ENCODE measurements around the gene LRRC37A2. TPM values are rescaled to one million over a fixed set of nuclear protein-coding genes. Genes with fewer than 3 reads are reported as not detected.
"Not testable (repeated sequence)": the region's sequence is repeated elsewhere in the genome, so short reads cannot be mapped to it uniquely, and the experiment has no call there.

Gene LRRC37A2
- polyA plus RNA-seq, 1 donor, result 26.2 TPM

DNA sequence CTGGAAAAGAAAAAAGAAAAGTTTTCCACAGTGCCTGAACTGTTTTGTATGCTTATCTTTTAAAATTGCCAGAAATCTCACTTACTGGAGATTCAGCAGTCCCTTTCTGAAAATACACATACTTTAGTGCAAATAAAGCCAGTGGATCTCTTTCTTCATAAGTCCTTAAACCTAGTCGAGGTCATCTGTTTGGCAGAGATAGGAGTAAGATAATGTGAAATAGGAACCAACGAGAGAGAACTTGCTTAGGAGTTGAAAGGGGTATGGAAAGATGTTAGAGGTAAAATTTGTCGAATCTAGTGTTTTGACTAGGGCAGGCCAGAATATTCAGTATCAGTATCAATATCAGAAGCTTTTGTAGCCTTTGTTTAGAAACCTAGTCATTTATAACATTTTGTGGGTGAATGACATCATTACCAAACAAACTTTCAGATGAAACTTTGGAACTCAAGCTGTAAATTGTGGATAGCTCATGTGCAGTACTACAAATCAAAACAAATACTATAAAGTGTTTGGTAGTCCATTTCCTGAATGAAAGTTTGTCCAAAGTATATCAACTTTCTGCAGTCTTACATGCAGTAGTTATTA lies 86.2 kb downstream of the LRRC37A2 start:
- DNase-seq, result not testable (repeated sequence)

DNA sequence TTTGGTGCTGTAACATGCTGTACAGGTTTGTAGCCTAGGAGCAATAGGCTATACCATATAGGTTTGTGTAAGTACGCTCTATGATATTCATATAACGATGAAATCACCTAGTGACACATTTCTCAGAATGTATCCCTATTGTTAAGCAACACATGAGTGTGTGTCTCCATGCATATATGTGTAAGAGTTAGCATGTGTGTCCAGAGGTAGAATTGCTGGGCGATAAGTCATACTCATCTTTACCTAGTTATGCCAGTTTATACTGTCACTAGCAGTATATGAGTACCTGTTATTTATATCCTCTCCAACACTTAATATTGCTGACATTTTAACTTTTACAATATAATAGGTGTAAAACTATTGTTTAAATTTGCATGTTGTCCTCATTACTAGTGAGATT lies 88.5 kb downstream of the LRRC37A2 start:
- DNase-seq, result not testable (repeated sequence)

- DNase-seq, result not testable (repeated sequence)
Measured at GRCh38 chr17:46603125-46603524, 90.9 kb downstream of the LRRC37A2 start.

Other genes with a start within 250 kb of the LRRC37A2 start
- 3.1 TPM for gene LRRC37A, start 217.3 kb upstream of the LRRC37A2 start, polyA plus RNA-seq (ENCODE audit: insufficient read length)
- 12.3 TPM for gene ARL17B, start 150.7 kb upstream of the LRRC37A2 start, polyA plus RNA-seq (ENCODE audit: insufficient read length)
- 27.4 TPM for gene ARL17A, start 67.2 kb downstream of the LRRC37A2 start, polyA plus RNA-seq (ENCODE audit: insufficient read length)
- 17.3 TPM for gene NSF, start 78.2 kb downstream of the LRRC37A2 start, polyA plus RNA-seq (ENCODE audit: insufficient read length)

Data from hindlimb muscle (tissue), 1 donor.